NT2/D1 (cell line): ENCODE results near the gene CRISPLD2.

Experiments used
- DNase-seq: peaks from one replicate; pipeline ENCODE4 v3.0.0-alpha.2; 2011; ENCODE audit warnings: low read depth, low spot score
- H3K27me3 ChIP-seq: 2 replicates; pipeline ENCODE4 v1.6.0; 2011; ENCODE audit warnings: mild to moderate bottlenecking; ENCODE audit not compliant: insufficient read length, insufficient read depth
- H3K36me3 ChIP-seq: 2 replicates; pipeline ENCODE4 v1.6.1; 2011; ENCODE audit warnings: mild to moderate bottlenecking, low read length, mixed read lengths; ENCODE audit not compliant: insufficient read depth, insufficient read length
- H3K4me1 ChIP-seq: 2 replicates; pipeline ENCODE4 v1.5.1; 2011; ENCODE audit not compliant: insufficient read depth, insufficient read length
- H3K4me3 ChIP-seq: 2 replicates; pipeline ENCODE4 v1.5.1; 2011; ENCODE audit warnings: low read depth; ENCODE audit not compliant: insufficient read length
- H3K9ac ChIP-seq: 2 replicates; pipeline ENCODE4 v1.6.0; 2011; ENCODE audit warnings: low read depth; ENCODE audit not compliant: insufficient read length
- H3K9me3 ChIP-seq: 2 replicates; pipeline ENCODE4 v1.5.1; 2011; ENCODE audit warnings: mild to moderate bottlenecking, low read length; ENCODE audit not compliant: insufficient read depth
- SUZ12 ChIP-seq: IDR thresholded peaks from 2 replicates; pipeline ENCODE4 v1.6.1; 2011; ENCODE audit not compliant: insufficient read length, insufficient read depth; ENCODE audit errors: extremely low read depth
- YY1 ChIP-seq: IDR thresholded peaks from 2 replicates; pipeline ENCODE4 v1.6.1; 2011; ENCODE audit not compliant: insufficient read length, insufficient read depth
- ZNF274 ChIP-seq: IDR thresholded peaks from 2 replicates; pipeline ENCODE4 v1.6.1; 2011; ENCODE audit warnings: mild to moderate bottlenecking, low read depth, low read length

CRISPLD2 gene

DNA sequence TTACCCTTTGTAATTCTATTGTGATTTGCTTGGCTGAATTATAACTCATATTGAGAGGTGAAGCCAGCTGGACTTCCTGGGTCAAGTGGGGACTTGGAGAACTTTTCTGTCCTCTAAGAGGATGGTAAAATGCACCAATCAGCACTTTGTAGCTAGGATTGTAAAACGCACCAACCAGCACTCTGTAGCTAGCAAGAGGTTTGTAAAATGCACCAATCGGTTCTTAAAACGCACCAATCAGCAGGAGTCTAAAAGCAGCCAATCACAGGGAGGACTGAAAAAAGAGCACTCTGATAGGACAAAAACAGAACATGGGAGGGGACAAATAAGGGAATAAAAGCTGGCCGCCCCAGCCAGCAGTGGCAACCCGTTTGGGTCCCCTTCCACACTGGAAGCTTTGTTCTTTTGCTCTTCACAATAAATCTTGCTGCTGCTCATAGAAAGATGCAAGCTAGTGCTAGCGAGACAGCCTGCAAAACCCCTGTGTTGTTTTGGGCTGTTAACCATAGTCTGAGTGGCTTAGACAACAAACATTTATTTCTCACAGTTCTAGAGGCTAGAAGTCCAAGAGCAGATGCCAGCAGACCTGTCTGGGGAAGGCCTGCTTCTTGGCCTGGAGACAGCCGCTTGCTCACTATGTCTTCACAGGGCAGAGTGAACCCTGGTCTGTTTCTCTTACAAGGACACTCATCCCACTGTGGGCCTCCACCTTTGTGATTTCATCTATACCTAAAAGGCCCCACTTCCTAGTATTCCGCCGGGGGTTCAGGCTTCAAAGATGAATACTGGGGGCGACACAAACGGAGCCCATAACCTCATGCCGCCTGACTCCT is 39.0 kb upstream of the CRISPLD2 start:
- no peaks in the 10 kb centered on the region for H3K27me3 ChIP-seq
- TF ChIP-seq SUZ12 (no peak), YY1 (no peak), ZNF274 (no peak)
- H3K36me3 ChIP-seq, result peaks cover 47% of the 10 kb centered on the region
- H3K9ac ChIP-seq, result no peak overlapping the region
- H3K4me3 ChIP-seq, result no peak overlapping the region
- no peaks in the 10 kb centered on the region for H3K4me1 ChIP-seq
- no peak for DNase-seq
- peaks cover 10% of the 10 kb centered on the region; the same call in 1 of the 2 replicates for H3K9me3 ChIP-seq

DNA sequence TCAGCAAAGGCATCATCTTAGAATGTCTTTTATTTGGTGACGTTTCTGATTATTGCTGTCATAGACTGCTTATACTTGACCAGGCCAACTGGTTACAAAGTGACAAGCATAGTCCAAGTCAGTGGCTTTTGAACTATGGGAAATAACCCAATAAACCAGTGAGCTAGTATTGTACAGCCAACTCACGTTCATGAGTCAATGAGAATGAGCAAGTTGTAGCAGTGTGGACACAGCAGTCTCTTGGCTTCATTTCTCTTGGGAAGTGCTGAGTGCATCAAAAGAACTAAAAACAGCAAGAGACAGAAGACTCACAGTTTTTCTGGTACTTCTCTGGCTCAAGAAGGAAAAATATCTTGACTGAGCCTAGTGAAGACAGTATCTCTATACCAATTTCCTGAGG is 36.9 kb upstream of the CRISPLD2 start:
- Histone ChIP-seq H3K27me3 (no peaks in the 10 kb centered on the region), H3K4me1 (peaks cover 3% of the 10 kb centered on the region), H3K9me3 (peaks cover 10% of the 10 kb centered on the region; the same call in 1 of the 2 replicates), H3K9ac (no peak overlapping the region), H3K4me3 (no peak overlapping the region), H3K36me3 (peaks cover 26% of the 10 kb centered on the region)
- DNase-seq, result no peak
- TF ChIP-seq YY1, result no peak
- TF ChIP-seq SUZ12, result no peak
- TF ChIP-seq ZNF274, result no peak

GRCh38 chr16:84785843-84786581 is 33.8 kb upstream of the CRISPLD2 start:
- DNase-seq, result no peak
- H3K27me3 ChIP-seq, result no peaks in the 10 kb centered on the region
- no peak overlapping the region for H3K9ac ChIP-seq
- no peaks in the 10 kb centered on the region for H3K9me3 ChIP-seq
- H3K36me3 ChIP-seq, result no peaks in the 10 kb centered on the region
- H3K4me1 ChIP-seq, result peaks cover 3% of the 10 kb centered on the region
- no peak for TF ChIP-seq SUZ12
- TF ChIP-seq YY1, result no peak
- no peak for TF ChIP-seq ZNF274
- no peak overlapping the region for H3K4me3 ChIP-seq

- no peak overlapping the region for H3K9ac ChIP-seq
- DNase-seq, result no peak
- no peaks in the 10 kb centered on the region for H3K36me3 ChIP-seq
- peaks cover 3% of the 10 kb centered on the region for H3K4me1 ChIP-seq
- H3K27me3 ChIP-seq, result no peaks in the 10 kb centered on the region
- H3K4me3 ChIP-seq, result no peak overlapping the region
- no peaks in the 10 kb centered on the region for H3K9me3 ChIP-seq
- no peak for TF ChIP-seq SUZ12
- no peak for TF ChIP-seq YY1
- TF ChIP-seq ZNF274, result no peak
These were observed 33.1 kb upstream of the CRISPLD2 start for GRCh38 chr16:84786605-84787262.

- Histone ChIP-seq H3K27me3 (no peaks in the 10 kb centered on the region), H3K4me1 (peaks cover 3% of the 10 kb centered on the region), H3K9ac (no peak overlapping the region), H3K36me3 (no peaks in the 10 kb centered on the region), H3K9me3 (no peaks in the 10 kb centered on the region), H3K4me3 (no peak overlapping the region)
- no peak for TF ChIP-seq SUZ12
- no peak for DNase-seq
These were observed 32.5 kb upstream of the CRISPLD2 start for GRCh38 chr16:84787263-84787622.

DNA sequence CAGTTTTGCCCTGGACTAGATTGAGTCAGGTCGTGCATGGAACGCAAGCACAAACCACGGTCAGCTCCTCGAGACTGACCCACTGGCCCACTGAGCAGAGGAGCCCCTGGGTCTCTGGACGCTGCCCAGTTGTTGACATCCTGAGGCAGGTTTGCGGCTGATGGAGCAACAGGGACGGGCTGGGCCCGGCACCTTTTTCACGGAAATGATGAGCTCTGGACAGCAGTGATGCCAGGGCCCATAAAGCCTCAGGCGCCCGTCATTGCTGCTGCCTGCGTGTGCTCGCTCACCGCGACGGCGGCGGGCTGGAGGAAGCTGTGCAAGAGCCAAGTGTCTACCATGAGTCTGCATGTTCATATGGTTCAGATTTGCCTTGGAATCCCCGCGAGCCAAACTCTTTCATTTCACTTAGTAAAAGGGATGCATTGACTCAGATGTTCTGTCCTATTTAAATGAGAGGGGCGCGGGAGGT is 30.8 kb upstream of the CRISPLD2 start:
- no peaks in the 10 kb centered on the region for H3K27me3 ChIP-seq
- no peaks in the 10 kb centered on the region for H3K9me3 ChIP-seq
- no peak overlapping the region for H3K4me3 ChIP-seq
- DNase-seq, result no peak
- TF ChIP-seq SUZ12, result no peak
- TF ChIP-seq ZNF274, result no peak
- TF ChIP-seq YY1, result no peak
- peaks cover 3% of the 10 kb centered on the region for H3K4me1 ChIP-seq
- no peak overlapping the region for H3K9ac ChIP-seq
- no peaks in the 10 kb centered on the region for H3K36me3 ChIP-seq

DNA sequence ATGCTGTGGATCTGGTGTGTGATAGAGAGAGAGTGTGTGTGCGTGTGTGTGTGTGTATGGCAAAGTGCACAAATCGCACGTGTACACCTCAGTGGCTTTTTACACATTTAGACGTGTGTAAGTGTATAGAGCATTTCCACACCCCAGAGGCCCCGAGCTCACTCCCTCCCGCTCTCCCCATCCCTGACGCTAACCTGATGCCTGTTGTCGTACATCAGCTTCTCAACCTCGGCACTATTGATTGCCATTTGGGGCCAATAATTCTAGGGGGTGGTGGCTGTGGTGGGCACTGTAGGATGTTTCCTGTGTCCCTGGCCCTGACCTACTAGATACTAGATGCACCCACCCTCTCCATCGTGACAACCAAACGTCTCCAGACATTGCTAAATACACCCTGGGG is 30.4 kb upstream of the CRISPLD2 start:
- Histone ChIP-seq H3K27me3 (no peaks in the 10 kb centered on the region), H3K9ac (no peak overlapping the region), H3K9me3 (no peaks in the 10 kb centered on the region), H3K36me3 (no peaks in the 10 kb centered on the region), H3K4me3 (no peak overlapping the region), H3K4me1 (peaks cover 3% of the 10 kb centered on the region)
- DNase-seq, result no peak
- TF ChIP-seq ZNF274 (no peak), SUZ12 (no peak), YY1 (no peak)
